ENCODE results near the gene ALDH1L1.

ALDH1L1 gene

GRCh38 chr3:126137490-126138130 is 42.8 kb downstream of the ALDH1L1 start:
- TF ChIP-seq HOXD13 (CRISPR knock-in tag; IDR thresholded peaks at IDR 0.05; ENCODE audit: borderline replicate concordance) (no peak), FEZF1 (tag by site-specific recombination; IDR thresholded peaks at IDR 0.05) (no peak), ZNF830 (tag by site-specific recombination; IDR thresholded peaks at IDR 0.05; ENCODE audit: low read depth) (no peak), ZSCAN30 (tag by site-specific recombination; IDR thresholded peaks at IDR 0.05) (no peak), ZBTB21 (tag by site-specific recombination; IDR thresholded peaks at IDR 0.05) (no peak), ZBTB6 (tag by site-specific recombination; IDR thresholded peaks at IDR 0.05) (no peak), ZFHX2 (tag by site-specific recombination; conservative IDR thresholded peaks at IDR 0.05) (no peak), ZNF311 (tag by site-specific recombination; IDR thresholded peaks at IDR 0.05; ENCODE audit: borderline replicate concordance) (no peak), TCF7L2 (IDR thresholded peaks at IDR 0.05; ENCODE audit: borderline replicate concordance, low read depth, low read length) (no peak), ZNF48 (tag by site-specific recombination; IDR thresholded peaks at IDR 0.05) (no peak), ZNF274 (IDR thresholded peaks at IDR 0.05; ENCODE audit: low read length) (no peak), ZNF274 (tag by site-specific recombination; IDR thresholded peaks at IDR 0.05; ENCODE audit: borderline replicate concordance) (no peak), ZNF157 (tag by site-specific recombination; IDR thresholded peaks at IDR 0.05) (no peak), ZFP41 (tag by site-specific recombination; IDR thresholded peaks at IDR 0.05; ENCODE audit: borderline replicate concordance) (no peak), ZNF132 (tag by site-specific recombination; IDR thresholded peaks at IDR 0.05; ENCODE audit: borderline replicate concordance) (no peak), ZNF658 (tag by site-specific recombination; IDR thresholded peaks at IDR 0.05) (no peak), ZNF785 (tag by site-specific recombination; IDR thresholded peaks at IDR 0.05) (no peak), ZNF555 (tag by site-specific recombination; conservative IDR thresholded peaks at IDR 0.05) (no peak)
- no peak overlapping the region for H3K4me3 ChIP-seq (ENCODE audit: low read depth, low read length)
- no peak overlapping the region for H3K27ac ChIP-seq (ENCODE audit: extremely low read depth, low read depth, low read length)
- no peaks in the 10 kb centered on the region for H3K9me3 ChIP-seq (ENCODE audit: control insufficient read depth, insufficient read depth, low read depth, low read length)
- CTCF ChIA-PET = interaction anchor here (0.6 to 0.7 kb wide), 2 partner anchors 58 to 80 kb away, joined by 3 read pairs; no protein-coding TSS in a partner anchor
- POLR2A ChIA-PET = no interaction called here
- no peaks in the 10 kb centered on the region for H3K4me1 ChIP-seq (ENCODE audit: control insufficient read depth, insufficient read depth, low read length)
- H3K36me3 ChIP-seq (ENCODE audit: control insufficient read depth in 2 of 2, insufficient read depth in 1 of 2, low read length in 2 of 2) = no peaks in the 10 kb centered on the region

- POLR2A ChIA-PET = no interaction called here
- Histone ChIP-seq H3K4me1 (ENCODE audit: control insufficient read depth, insufficient read depth, low read length) (no peaks in the 10 kb centered on the region), H3K27ac (ENCODE audit: extremely low read depth, low read depth, low read length) (no peak overlapping the region), H3K4me3 (ENCODE audit: low read depth, low read length) (no peak overlapping the region), H3K9me3 (ENCODE audit: control insufficient read depth, insufficient read depth, low read depth, low read length) (no peaks in the 10 kb centered on the region), H3K36me3 (ENCODE audit: control insufficient read depth in 2 of 2, insufficient read depth in 1 of 2, low read length in 2 of 2) (no peaks in the 10 kb centered on the region)
- TF ChIP-seq GLI4 (tag by site-specific recombination; IDR thresholded peaks at IDR 0.05) (no peak), ZIC2 (tag by site-specific recombination; IDR thresholded peaks at IDR 0.05) (peak; percentile 31; the same call in 1 of the 2 replicates)
- CTCF ChIA-PET = interaction anchor here (0.6 kb wide), 1 partner anchor 57 kb away, joined by 3 read pairs; no protein-coding TSS in a partner anchor
Observed at GRCh38 chr3:126136428-126137220, 43.8 kb downstream of the ALDH1L1 start.

GRCh38 chr3:126135406-126136076 is 44.8 kb downstream of the ALDH1L1 start:
- H3K36me3 ChIP-seq (ENCODE audit: control insufficient read depth in 2 of 2, insufficient read depth in 1 of 2, low read length in 2 of 2) = no peaks in the 10 kb centered on the region
- H3K27ac ChIP-seq (ENCODE audit: extremely low read depth, low read depth, low read length) = no peak overlapping the region
- H3K9me3 ChIP-seq (ENCODE audit: control insufficient read depth, insufficient read depth, low read depth, low read length) = no peaks in the 10 kb centered on the region
- CTCF ChIA-PET = interaction anchor here (0.6 to 3.9 kb wide), 7 partner anchors 8 to 254 kb away, joined by 3 to 39 read pairs (median 5); no protein-coding TSS in a partner anchor
- POLR2A ChIA-PET = no interaction called here
- no peak overlapping the region for H3K4me3 ChIP-seq (ENCODE audit: low read depth, low read length)
- H3K4me1 ChIP-seq (ENCODE audit: control insufficient read depth, insufficient read depth, low read length) = no peaks in the 10 kb centered on the region
- TF ChIP-seq ZNF623 (tag by site-specific recombination; IDR thresholded peaks at IDR 0.05) (no peak), ZNF184 (tag by site-specific recombination; IDR thresholded peaks at IDR 0.05) (no peak), KLF7 (tag by site-specific recombination; IDR thresholded peaks at IDR 0.05; ENCODE audit: borderline replicate concordance) (no peak), HOXD13 (CRISPR knock-in tag; IDR thresholded peaks at IDR 0.05; ENCODE audit: borderline replicate concordance) (no peak), HOXC10 (CRISPR knock-in tag; IDR thresholded peaks at IDR 0.05) (no peak), ZNF596 (tag by site-specific recombination; IDR thresholded peaks at IDR 0.05) (no peak), ZNF404 (tag by site-specific recombination; IDR thresholded peaks at IDR 0.05) (no peak), ZNF530 (tag by site-specific recombination; IDR thresholded peaks at IDR 0.05; ENCODE audit: low read depth) (no peak), ZNF211 (tag by site-specific recombination; IDR thresholded peaks at IDR 0.05; ENCODE audit: low read depth) (no peak), ZNF544 (tag by site-specific recombination; IDR thresholded peaks at IDR 0.05) (no peak), ZNF214 (tag by site-specific recombination; IDR thresholded peaks at IDR 0.05; ENCODE audit: borderline replicate concordance) (no peak)
